RWPE2 (cell line): ENCODE results near the gene ZDHHC11B.
A peak's percentile ranks its signal among the peaks of the same experiment; 100 is the strongest.
"Not testable (repeated sequence)": the region's sequence is repeated elsewhere in the genome, so short reads cannot be mapped to it uniquely, and the experiment has no call there.

ENCODE experiments used
- ATAC-seq: fragments of 200-7000 bp; cut with Tn5 transposase; 3 replicates; pipeline ENCODE4 v1.9.1; 2021; ENCODE audit warnings: low read depth
- DNase-seq: peaks from one replicate; pipeline ENCODE4 v3.0.0-alpha.2; 2020; ENCODE audit warnings: low spot score
- H3K27ac ChIP-seq: fragments of 450-650 bp; 2 replicates; pipeline ENCODE4 v1.5.1; 2017; ENCODE audit warnings: mild to moderate bottlenecking; ENCODE audit not compliant: poor library complexity, severe bottlenecking
- H3K27me3 ChIP-seq: fragments of 250-450 bp; sonication (Bioruptor Pico); 2 replicates; pipeline ENCODE4 v1.5.1; 2021; ENCODE audit warnings: mild to moderate bottlenecking, moderate library complexity; ENCODE audit not compliant: insufficient read depth, poor library complexity, severe bottlenecking
- H3K36me3 ChIP-seq: fragments of 250-450 bp; sonication (Bioruptor Pico); 2 replicates; pipeline ENCODE4 v1.5.1; 2020; ENCODE audit warnings: low read depth, mild to moderate bottlenecking, moderate library complexity
- H3K4me1 ChIP-seq: fragments of 250-450 bp; sonication (Bioruptor Pico); 2 replicates; pipeline ENCODE4 v1.5.1; 2021; ENCODE audit warnings: mild to moderate bottlenecking, moderate library complexity; ENCODE audit not compliant: insufficient read depth, poor library complexity, severe bottlenecking
- H3K4me3 ChIP-seq: fragments of 250-450 bp; sonication (Bioruptor Pico); 2 replicates; pipeline ENCODE4 v1.5.1; 2021; ENCODE audit warnings: mild to moderate bottlenecking, moderate library complexity; ENCODE audit not compliant: severe bottlenecking
- H3K9me3 ChIP-seq: fragments of 250-450 bp; sonication (Bioruptor Pico); 2 replicates; pipeline ENCODE4 v1.5.1; 2021; ENCODE audit warnings: mild to moderate bottlenecking, moderate library complexity; ENCODE audit not compliant: severe bottlenecking
- TF ChIP-seq, protein P1 (sequence below): fragments of 450-650 bp; IDR thresholded peaks from one replicate; pipeline ENCODE4 v1.5.1; 2017; ENCODE audit warnings: mild to moderate bottlenecking, moderate library complexity; ENCODE audit not compliant: poor library complexity, severe bottlenecking

ZDHHC11B gene

GRCh38 chr5:784428-785177, at the start of gene ZDHHC11B:
ZDHHC11B (minus strand) TSS chr5:784729; CDS start chr5:766919, 17,810 bp downstream.
- DNase-seq, result peak; percentile 91
- not testable (repeated sequence) for H3K4me1 ChIP-seq, H3K27me3 ChIP-seq, H3K9me3 ChIP-seq, H3K36me3 ChIP-seq, H3K27ac ChIP-seq
- H3K4me3 ChIP-seq, result peak within 1 kb of the TSS; percentile 49
- ATAC-seq, result peak; percentile 77

GRCh38 chr5:834013-834412, 49.5 kb upstream of the ZDHHC11B start:
- H3K27me3 ChIP-seq, DNase-seq, ATAC-seq, H3K4me3 ChIP-seq, H3K9me3 ChIP-seq, H3K4me1 ChIP-seq, H3K36me3 ChIP-seq, H3K27ac ChIP-seq: not testable (repeated sequence)

GRCh38 chr5:828194-828593, 43.7 kb upstream of the ZDHHC11B start:
- DNase-seq, H3K36me3 ChIP-seq, H3K27ac ChIP-seq, H3K4me1 ChIP-seq, H3K4me3 ChIP-seq, H3K27me3 ChIP-seq, H3K9me3 ChIP-seq, ATAC-seq: not testable (repeated sequence)

DNA sequence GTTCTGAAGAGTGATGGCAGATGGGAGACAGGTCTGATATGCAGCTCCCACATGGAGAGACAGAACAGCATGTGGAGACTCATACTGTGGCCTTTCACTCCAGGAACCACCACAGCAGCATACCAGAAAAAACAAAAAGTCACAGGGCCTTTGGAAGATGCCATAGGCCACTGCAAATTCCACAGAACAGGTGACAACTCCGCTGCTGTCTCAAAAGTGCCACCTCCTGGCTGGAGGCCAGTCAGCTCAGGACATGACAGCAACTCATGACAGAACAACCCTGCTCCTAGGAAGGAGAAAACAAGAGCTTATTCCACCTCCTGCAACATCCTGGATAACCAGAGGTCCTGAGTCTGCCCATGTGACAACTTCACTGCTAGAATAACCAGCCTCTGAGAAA, 41.0 kb upstream of the ZDHHC11B start:
- H3K4me1 ChIP-seq, ATAC-seq, H3K9me3 ChIP-seq, H3K27ac ChIP-seq, H3K36me3 ChIP-seq, DNase-seq, H3K4me3 ChIP-seq, H3K27me3 ChIP-seq: not testable (repeated sequence)

DNA sequence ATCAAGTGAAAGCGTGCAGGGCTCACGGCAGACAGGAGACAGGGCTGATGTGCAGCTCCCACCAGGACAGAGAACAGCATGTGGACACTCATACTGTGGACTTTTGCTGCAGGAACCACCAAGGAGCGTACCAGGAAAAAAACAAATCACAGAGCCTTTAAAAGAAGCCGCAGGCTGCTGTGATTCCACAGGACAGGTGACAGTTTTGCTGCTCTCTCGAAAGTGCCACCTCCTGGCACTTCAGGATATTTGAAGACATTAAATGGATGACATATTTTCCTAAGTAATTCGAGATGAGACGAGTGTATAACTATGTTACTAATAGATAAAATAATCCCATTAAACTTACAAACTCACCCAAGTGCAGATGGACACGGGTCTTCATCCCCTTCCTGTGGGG, 37.0 kb upstream of the ZDHHC11B start:
- H3K27ac ChIP-seq, result no peak overlapping the region
- no peak overlapping the region for H3K4me3 ChIP-seq
- DNase-seq, result no peak
- H3K27me3 ChIP-seq, result peaks cover 6% of the 10 kb centered on the region
- no peaks in the 10 kb centered on the region for H3K36me3 ChIP-seq
- no peaks in the 10 kb centered on the region for H3K9me3 ChIP-seq
- no peaks in the 10 kb centered on the region for H3K4me1 ChIP-seq
- TF ChIP-seq, protein P1, sequence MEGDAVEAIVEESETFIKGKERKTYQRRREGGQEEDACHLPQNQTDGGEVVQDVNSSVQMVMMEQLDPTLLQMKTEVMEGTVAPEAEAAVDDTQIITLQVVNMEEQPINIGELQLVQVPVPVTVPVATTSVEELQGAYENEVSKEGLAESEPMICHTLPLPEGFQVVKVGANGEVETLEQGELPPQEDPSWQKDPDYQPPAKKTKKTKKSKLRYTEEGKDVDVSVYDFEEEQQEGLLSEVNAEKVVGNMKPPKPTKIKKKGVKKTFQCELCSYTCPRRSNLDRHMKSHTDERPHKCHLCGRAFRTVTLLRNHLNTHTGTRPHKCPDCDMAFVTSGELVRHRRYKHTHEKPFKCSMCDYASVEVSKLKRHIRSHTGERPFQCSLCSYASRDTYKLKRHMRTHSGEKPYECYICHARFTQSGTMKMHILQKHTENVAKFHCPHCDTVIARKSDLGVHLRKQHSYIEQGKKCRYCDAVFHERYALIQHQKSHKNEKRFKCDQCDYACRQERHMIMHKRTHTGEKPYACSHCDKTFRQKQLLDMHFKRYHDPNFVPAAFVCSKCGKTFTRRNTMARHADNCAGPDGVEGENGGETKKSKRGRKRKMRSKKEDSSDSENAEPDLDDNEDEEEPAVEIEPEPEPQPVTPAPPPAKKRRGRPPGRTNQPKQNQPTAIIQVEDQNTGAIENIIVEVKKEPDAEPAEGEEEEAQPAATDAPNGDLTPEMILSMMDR, result no peak
- no peak for ATAC-seq

DNA sequence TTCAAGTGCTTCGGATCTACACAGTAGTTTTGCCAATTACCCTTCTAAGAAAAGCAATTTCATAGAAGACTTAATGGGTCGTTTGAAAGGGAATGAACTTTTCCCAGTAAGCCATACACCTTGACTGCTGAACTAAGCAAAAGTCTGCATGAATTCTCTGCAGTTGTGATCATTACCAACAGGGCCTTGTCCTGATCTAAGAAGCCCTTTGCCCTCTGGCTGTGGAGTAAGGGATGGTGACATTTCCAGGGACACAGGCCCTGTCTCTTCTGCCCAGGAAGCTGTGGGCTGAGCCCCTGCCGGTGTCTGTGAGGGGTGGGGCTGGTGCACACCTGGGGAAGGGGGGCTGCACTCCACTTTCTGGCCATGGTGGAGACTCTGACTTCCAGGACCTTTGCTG, 35.7 kb upstream of the ZDHHC11B start:
- TF ChIP-seq, protein P1, result no peak
- Histone ChIP-seq H3K4me1 (no peaks in the 10 kb centered on the region), H3K9me3 (no peaks in the 10 kb centered on the region), H3K36me3 (no peaks in the 10 kb centered on the region), H3K27me3 (peaks cover 12% of the 10 kb centered on the region), H3K27ac (no peak overlapping the region), H3K4me3 (no peak overlapping the region)
- ATAC-seq (no peak), DNase-seq (no peak)

DNA sequence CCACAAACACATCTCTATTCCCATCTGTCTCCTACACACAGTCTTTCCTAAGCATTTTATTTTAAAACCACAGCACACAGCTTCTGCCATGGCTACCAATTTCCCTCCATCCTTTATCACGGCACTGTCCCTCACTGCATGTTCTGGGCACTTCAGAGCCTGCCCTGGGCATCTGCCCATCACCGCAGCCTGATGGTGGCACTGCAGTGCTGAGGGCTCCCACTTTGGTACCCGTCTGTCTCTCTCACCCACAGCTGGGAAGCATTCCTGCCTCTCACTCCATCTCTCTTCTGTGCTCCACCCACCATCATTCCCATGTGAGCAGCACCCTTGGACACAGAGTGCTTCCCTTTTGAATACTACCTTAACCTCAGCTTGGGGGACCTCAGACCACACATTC, 34.5 kb upstream of the ZDHHC11B start:
- DNase-seq (no peak), ATAC-seq (no peak; the same call in 2 of the 3 replicates)
- Histone ChIP-seq H3K9me3 (no peaks in the 10 kb centered on the region), H3K27me3 (peaks cover 12% of the 10 kb centered on the region), H3K27ac (no peak overlapping the region), H3K36me3 (no peaks in the 10 kb centered on the region), H3K4me3 (no peak overlapping the region), H3K4me1 (no peaks in the 10 kb centered on the region)
- TF ChIP-seq, protein P1, result no peak
